ENCODE measurements around the gene CDK6.
A peak's percentile ranks its signal among the peaks of the same experiment; 100 is the strongest.

Gene CDK6

GRCh38 chr7:92705831-92706230 lies 130.5 kb downstream of the CDK6 start:
- DNase-seq: no peak

GRCh38 chr7:92704858-92705257 lies 131.5 kb downstream of the CDK6 start:
- no peak for DNase-seq

GRCh38 chr7:92702535-92702934 lies 133.8 kb downstream of the CDK6 start:
- no peak for DNase-seq

GRCh38 chr7:92699966-92700514 lies 136.3 kb downstream of the CDK6 start:
- no peak for DNase-seq

- DNase-seq: no peak
These were observed 136.8 kb downstream of the CDK6 start for GRCh38 chr7:92699560-92699959.

- peak; percentile 85 for DNase-seq
These were observed 138.0 kb downstream of the CDK6 start for GRCh38 chr7:92698237-92698841.

GRCh38 chr7:92697414-92697813 lies 139.0 kb downstream of the CDK6 start:
- DNase-seq: no peak

- DNase-seq: no peak
These were observed 139.4 kb downstream of the CDK6 start for GRCh38 chr7:92697012-92697411.

GRCh38 chr7:92696584-92696983 lies 139.8 kb downstream of the CDK6 start:
- DNase-seq: no peak

- DNase-seq: peak; percentile 75
These were observed 140.8 kb downstream of the CDK6 start for GRCh38 chr7:92695308-92696261.

- DNase-seq: no peak
These were observed 142.2 kb downstream of the CDK6 start for GRCh38 chr7:92694211-92694610.

- DNase-seq: no peak
These were observed 142.9 kb downstream of the CDK6 start for GRCh38 chr7:92693519-92693918.

- DNase-seq: peak; percentile 25
These were observed 144.8 kb downstream of the CDK6 start for GRCh38 chr7:92691578-92691977.

- no peak for DNase-seq
These were observed 151.0 kb downstream of the CDK6 start for GRCh38 chr7:92685136-92686042.

GRCh38 chr7:92684274-92684673 lies 152.1 kb downstream of the CDK6 start:
- DNase-seq: no peak

- no peak for DNase-seq
These were observed 153.4 kb downstream of the CDK6 start for GRCh38 chr7:92682903-92683539.

GRCh38 chr7:92682330-92682729 lies 154.0 kb downstream of the CDK6 start:
- DNase-seq: no peak

GRCh38 chr7:92681633-92682032 lies 154.7 kb downstream of the CDK6 start:
- DNase-seq: no peak

- no peak for DNase-seq
These were observed 155.9 kb downstream of the CDK6 start for GRCh38 chr7:92680442-92680841.

GRCh38 chr7:92678291-92678920 lies 158.0 kb downstream of the CDK6 start:
- no peak for DNase-seq

GRCh38 chr7:92674379-92674778 lies 162.0 kb downstream of the CDK6 start:
- no peak for DNase-seq
